Kidney (tissue), 14 donors: ENCODE measurements around the gene ASPN. TPM values are rescaled to one million over a fixed set of nuclear protein-coding genes. Genes with fewer than 3 reads are reported as not detected.

Experiments used
- DNase-seq, 5 donors: peaks; one replicate each; pipeline ENCODE4 v3.0.0-alpha.2; 2013 to 2020
- FAIRE-seq: peaks from 2 replicates; lab custom pipeline; 2012; peaks lifted over from hg19 to GRCh38; lab: Jason Lieb, UNC
- H3K27ac ChIP-seq, 2 donors: one replicate each; pipeline ENCODE4 v1.7.0; 2013; ENCODE audit warnings: low read depth in 2 of 2, low read length in 2 of 2, inconsistent platforms in 1 of 2
- H3K27me3 ChIP-seq: one replicate; pipeline ENCODE4 v1.7.1; 2013; ENCODE audit warnings: low read length, inconsistent platforms; ENCODE audit not compliant: control insufficient read depth, insufficient read depth
- H3K36me3 ChIP-seq, 3 donors: one replicate each; pipeline versions ENCODE4 v1.7.0 to v1.7.1; 2013; ENCODE audit warnings: low read length in 3 of 3, control low read depth in 1 of 3, inconsistent platforms in 1 of 3; ENCODE audit not compliant: insufficient read depth in 3 of 3, control insufficient read depth in 2 of 3
- H3K4me1 ChIP-seq, 3 donors: one replicate each; pipeline versions ENCODE4 v1.7.0 to v1.7.1; 2013; ENCODE audit warnings: low read length in 3 of 3, inconsistent platforms in 1 of 3, low read depth in 1 of 3; ENCODE audit not compliant: control insufficient read depth in 2 of 3, insufficient read depth in 2 of 3
- H3K4me3 ChIP-seq, 3 donors: one replicate each; pipeline versions ENCODE4 v1.7.0 to v1.8.1; 2013; ENCODE audit warnings: low read length in 3 of 3, control low read depth in 1 of 3, inconsistent platforms in 1 of 3
- H3K9ac ChIP-seq, 3 donors: one replicate each; pipeline versions ENCODE4 v1.7.0 to v1.7.1; 2013; ENCODE audit warnings: low read length in 3 of 3, control low read depth in 1 of 3, inconsistent platforms in 1 of 3
- H3K9me3 ChIP-seq, 3 donors: one replicate each; pipeline versions ENCODE4 v1.7.0 to v1.7.1; 2013; ENCODE audit warnings: low read length in 3 of 3, control low read depth in 1 of 3, inconsistent platforms in 1 of 3; ENCODE audit not compliant: control insufficient read depth in 2 of 3, insufficient read depth in 1 of 3
- intact Hi-C: fragments of 100-400 bp; cut with DNase I; formaldehyde crosslinking; loops from one replicate; pipeline ENCODE4 v1.11.1; 2022
- polyA plus RNA-seq: library from polyadenylated mRNA; stranded (reverse); fragments of 350-450 nt; fragmentation: Illumina TruSeq; extraction: RNeasy Lipid Tissue Mini Kit (QIAGEN cat#74804); gene quantifications from one replicate; pipeline ENCODE4 v1.2.3, GENCODE V29; 2014; ENCODE audit warnings: low read depth, low replicate concordance; ENCODE audit not compliant: insufficient read depth
- total RNA-seq: library from RNA; stranded (reverse); fragmentation: NEBNext Ultra II Directional; extraction: Animal tissue kit (Norgen Biotek cat#: 25700); gene quantifications from one replicate; pipeline ENCODE4 v1.2.1, GENCODE V29; 2021
- TF ChIP-seq, protein P1 (sequence below): IDR thresholded peaks from 3 replicates; pipeline ENCODE4 v1.5.1; 2012; ENCODE audit warnings: mild to moderate bottlenecking, moderate library complexity, borderline replicate concordance; ENCODE audit not compliant: insufficient read depth; ENCODE audit errors: extremely low read depth
- donor health status: control.
- donor health status: control.
- donor health status: control.
- donor health status: control.
- donor health status: control.
- donor health status: DM: yes; HTN: yes; CAD: no.
- donor health status: Normal renal cell carcinoma (clear cell type).

Gene ASPN
- total and polyA plus RNA-seq, 2 donors from 2014 or later = 1.5 to 3.2 TPM

DNA sequence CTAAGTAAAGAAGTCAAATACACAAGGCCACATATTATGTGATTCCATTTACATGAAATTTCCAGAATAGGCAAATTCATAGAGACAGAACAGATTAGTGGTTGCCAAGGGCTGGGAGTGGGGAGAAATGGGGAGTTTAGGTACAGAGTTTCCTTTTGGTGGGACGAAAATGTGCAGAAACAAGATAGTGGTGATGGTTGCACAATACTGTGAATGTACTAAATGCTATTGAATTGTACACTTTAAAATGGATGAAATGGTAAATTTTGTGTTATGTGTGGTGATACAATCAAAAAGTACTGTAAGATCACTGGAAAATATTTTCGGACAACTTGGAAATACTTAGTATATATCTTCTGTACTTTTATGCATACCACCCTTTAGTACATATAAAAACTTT, 38.5 kb upstream of the ASPN start:
- no peaks in the 10 kb centered on the region for H3K9me3 ChIP-seq
- no peak for DNase-seq
- TF ChIP-seq, protein P1, sequence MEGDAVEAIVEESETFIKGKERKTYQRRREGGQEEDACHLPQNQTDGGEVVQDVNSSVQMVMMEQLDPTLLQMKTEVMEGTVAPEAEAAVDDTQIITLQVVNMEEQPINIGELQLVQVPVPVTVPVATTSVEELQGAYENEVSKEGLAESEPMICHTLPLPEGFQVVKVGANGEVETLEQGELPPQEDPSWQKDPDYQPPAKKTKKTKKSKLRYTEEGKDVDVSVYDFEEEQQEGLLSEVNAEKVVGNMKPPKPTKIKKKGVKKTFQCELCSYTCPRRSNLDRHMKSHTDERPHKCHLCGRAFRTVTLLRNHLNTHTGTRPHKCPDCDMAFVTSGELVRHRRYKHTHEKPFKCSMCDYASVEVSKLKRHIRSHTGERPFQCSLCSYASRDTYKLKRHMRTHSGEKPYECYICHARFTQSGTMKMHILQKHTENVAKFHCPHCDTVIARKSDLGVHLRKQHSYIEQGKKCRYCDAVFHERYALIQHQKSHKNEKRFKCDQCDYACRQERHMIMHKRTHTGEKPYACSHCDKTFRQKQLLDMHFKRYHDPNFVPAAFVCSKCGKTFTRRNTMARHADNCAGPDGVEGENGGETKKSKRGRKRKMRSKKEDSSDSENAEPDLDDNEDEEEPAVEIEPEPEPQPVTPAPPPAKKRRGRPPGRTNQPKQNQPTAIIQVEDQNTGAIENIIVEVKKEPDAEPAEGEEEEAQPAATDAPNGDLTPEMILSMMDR = no peak
- H3K4me3 ChIP-seq = no peak overlapping the region
- no peak overlapping the region for H3K9ac ChIP-seq
- H3K36me3 ChIP-seq = no peaks in the 10 kb centered on the region
- no peak for FAIRE-seq
- no peaks in the 10 kb centered on the region for H3K4me1 ChIP-seq
- H3K27me3 ChIP-seq = no peaks in the 10 kb centered on the region
- intact Hi-C loops = no loop called here
- no peak overlapping the region for H3K27ac ChIP-seq

DNA sequence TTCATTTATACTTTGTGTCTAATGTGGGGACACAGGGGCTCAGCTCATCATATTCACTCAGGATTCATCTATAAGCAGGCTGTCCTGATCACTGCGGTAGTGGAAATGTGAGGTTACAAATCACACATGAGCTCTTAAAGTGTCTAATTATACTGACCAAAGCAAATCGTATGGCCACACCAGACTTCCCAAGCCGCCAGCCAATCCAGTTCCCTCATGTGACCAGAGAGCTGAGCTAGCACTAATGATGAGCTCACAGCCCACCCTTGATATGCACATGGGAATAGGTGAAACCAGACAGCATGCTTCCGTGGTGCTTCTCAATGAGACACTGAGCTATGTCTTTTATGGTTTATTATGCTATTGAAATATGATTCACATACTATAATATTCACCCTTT, 35.9 kb upstream of the ASPN start:
- Histone ChIP-seq H3K36me3 (no peaks in the 10 kb centered on the region), H3K4me3 (no peak overlapping the region), H3K9me3 (no peaks in the 10 kb centered on the region), H3K4me1 (no peaks in the 10 kb centered on the region), H3K27ac (no peak overlapping the region), H3K27me3 (no peaks in the 10 kb centered on the region), H3K9ac (no peak overlapping the region)
- intact Hi-C loops = no loop called here
- TF ChIP-seq, protein P1 = no peak
- no peak for DNase-seq
- no peak for FAIRE-seq

DNA sequence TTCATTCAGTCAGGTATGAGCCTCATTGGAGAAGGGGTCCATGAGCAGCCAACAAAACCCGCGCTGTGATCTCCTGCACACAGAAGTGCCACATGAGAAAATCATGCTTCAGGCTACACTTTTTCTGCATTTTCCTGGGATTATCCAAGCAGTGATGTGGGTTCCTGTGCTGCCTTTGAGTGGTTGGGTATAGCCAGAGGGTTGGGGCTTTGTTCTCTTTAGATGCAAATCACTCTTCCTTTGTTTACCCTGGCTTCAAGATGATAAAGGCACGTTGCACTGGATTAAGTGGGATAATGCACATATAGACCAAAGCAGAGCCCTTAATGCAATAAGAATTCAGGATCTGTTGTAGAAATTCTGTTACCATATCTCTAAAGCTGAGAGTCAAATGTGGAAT, 34.7 kb upstream of the ASPN start:
- Histone ChIP-seq H3K36me3 (no peaks in the 10 kb centered on the region), H3K4me1 (no peaks in the 10 kb centered on the region), H3K27me3 (no peaks in the 10 kb centered on the region), H3K9ac (no peak overlapping the region), H3K9me3 (no peaks in the 10 kb centered on the region), H3K4me3 (no peak overlapping the region), H3K27ac (no peak overlapping the region)
- TF ChIP-seq, protein P1 = no peak
- FAIRE-seq = no peak
- intact Hi-C loops = no loop called here
- DNase-seq = no peak

- Histone ChIP-seq H3K9me3 (no peaks in the 10 kb centered on the region), H3K4me1 (no peaks in the 10 kb centered on the region), H3K9ac (no peak overlapping the region), H3K27ac (no peak overlapping the region), H3K36me3 (no peaks in the 10 kb centered on the region), H3K27me3 (no peaks in the 10 kb centered on the region), H3K4me3 (no peak overlapping the region)
- TF ChIP-seq, protein P1 = no peak
- FAIRE-seq (no peak), DNase-seq (no peak)
- intact Hi-C loops = no loop called here
Measured at GRCh38 chr9:92516521-92516920, 34.2 kb upstream of the ASPN start.
